Activated CD4-positive, alpha-beta T cell treated with anti-CD3 and anti-CD28 coated beads, Interleukin-2, amount 10 ng/mL, durations not matched to agents 7 days and 5 days (primary cell): Measurements from ENCODE around the gene ID3. TPM values are rescaled to one million over a fixed set of nuclear protein-coding genes. Genes with fewer than 3 reads are reported as not detected.

Source experiments
- CTCF ChIA-PET: fragments of 350-600 bp; sonication (Branson Sonifier 250); formaldehyde crosslinking; loops from one replicate; lab custom pipeline; 2021; ENCODE audit warnings: antibody characterized with exemption; lab: Charles Lee
- POLR2A ChIA-PET: fragments of 350-600 bp; sonication (Branson Sonifier 250); formaldehyde crosslinking; loops from one replicate; lab custom pipeline; 2021; ENCODE audit warnings: antibody characterized with exemption; lab: Charles Lee
- DNase-seq: peaks from one replicate; pipeline ENCODE4 v3.0.0-alpha.2; 2020
- H3K27ac Mint-ChIP-seq: one replicate; pipeline ENCODE4 v1.8.0; 2021; ENCODE audit warnings: mild to moderate bottlenecking, moderate library complexity, mixed read lengths
- H3K27me3 Mint-ChIP-seq: one replicate; pipeline ENCODE4 v1.8.0; 2021; ENCODE audit warnings: mixed read lengths
- H3K36me3 Mint-ChIP-seq: one replicate; pipeline ENCODE4 v1.8.0; 2021; ENCODE audit warnings: low read depth, mixed read lengths
- H3K4me1 Mint-ChIP-seq: one replicate; pipeline ENCODE4 v1.8.0; 2021; ENCODE audit warnings: mixed read lengths
- H3K4me3 Mint-ChIP-seq: one replicate; pipeline ENCODE4 v1.8.0; 2021; ENCODE audit warnings: mild to moderate bottlenecking, moderate library complexity, mixed read lengths
- H3K9me3 Mint-ChIP-seq: one replicate; pipeline ENCODE4 v1.8.0; 2021; ENCODE audit warnings: mixed read lengths
- total RNA-seq, 2 experiments: library from RNA; stranded (reverse); gene quantifications; one replicate each; pipeline ENCODE4 v1.2.3, GENCODE V29; 2021

Gene ID3
- total RNA-seq, 2 experiments from 2014 or later: 62.7 to 65.2 TPM

DNA sequence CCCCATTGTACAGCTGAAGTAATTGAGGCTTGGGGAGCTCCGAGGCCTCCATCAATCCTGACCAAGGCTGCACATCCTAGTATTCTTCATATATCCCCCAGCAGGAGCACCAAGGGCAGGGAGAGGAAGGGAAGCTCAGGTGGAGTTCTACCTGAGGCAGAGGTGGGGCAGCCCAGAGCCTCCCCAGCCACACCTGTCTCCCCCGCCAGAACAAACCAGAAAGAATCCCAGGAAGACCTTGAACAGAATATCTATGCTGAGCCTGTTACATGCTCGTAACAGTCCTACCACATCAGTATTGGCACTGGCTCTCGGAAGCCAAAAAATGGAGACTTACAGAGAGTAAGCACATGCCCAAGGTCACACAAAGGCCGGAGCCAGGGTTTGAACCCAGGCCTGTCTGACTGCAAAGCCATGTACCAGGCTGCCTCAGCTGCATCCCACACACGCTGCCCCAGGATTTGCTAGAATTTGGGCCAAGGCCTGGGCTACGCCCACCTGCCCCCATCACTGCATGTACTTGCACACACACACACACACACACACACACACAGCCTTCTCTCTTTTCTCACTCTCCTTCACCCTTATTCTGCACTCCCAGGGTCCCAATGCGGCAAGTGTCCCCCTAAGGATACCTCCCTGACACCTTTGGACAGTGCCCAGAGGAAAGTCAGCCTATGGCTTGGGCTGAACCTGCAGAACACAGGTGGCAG, 32.8 kb downstream of the ID3 start:
- peaks cover 68% of the 10 kb centered on the region for H3K36me3 Mint-ChIP-seq
- H3K4me3 Mint-ChIP-seq: peak overlapping the region; percentile 98

DNA sequence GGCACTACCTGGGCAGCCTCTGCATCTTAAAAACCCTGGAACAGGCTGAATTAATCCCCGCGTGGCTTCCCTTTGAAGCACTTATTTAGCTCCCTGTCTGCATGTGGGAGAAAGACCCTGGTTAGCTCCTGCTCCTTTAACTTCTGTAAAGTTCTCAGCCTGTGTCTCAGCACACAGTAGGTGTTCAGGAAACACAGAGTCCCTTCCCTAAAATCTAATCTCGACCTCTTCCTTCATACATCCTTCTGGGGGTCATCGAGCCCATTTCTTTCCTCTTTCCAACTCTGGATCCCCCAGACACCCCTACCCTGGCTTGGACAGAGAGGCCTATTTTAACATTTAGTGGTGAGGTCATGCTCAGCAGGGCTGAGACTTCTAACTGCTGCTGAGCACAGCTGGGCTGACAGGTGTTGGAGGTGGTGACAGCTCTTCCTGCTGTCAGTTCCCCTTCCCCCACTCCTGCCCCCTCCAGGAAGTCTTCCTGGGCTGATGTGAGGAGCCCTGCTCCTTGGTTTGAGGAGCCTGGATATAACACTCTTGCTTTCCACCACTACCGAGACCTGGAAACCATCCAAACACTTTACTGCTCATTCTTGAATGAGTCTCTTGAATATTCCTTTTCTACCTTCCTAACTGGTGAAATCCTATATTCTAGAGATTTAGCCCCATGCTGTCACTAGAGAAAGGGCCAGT, 33.6 kb downstream of the ID3 start:
- peak; percentile 45 for DNase-seq
- ChIA-PET CTCF (interaction anchor here (0.6 to 10.9 kb wide), 8 partner anchors 10 to 112 kb away, joined by 3 to 101 read pairs (median 6); no protein-coding TSS in a partner anchor), POLR2A (no interaction called here)
- peaks cover 75% of the 10 kb centered on the region for H3K36me3 Mint-ChIP-seq
- H3K4me3 Mint-ChIP-seq: peak overlapping the region; percentile 98
- peak overlapping the region; percentile 92 for H3K27ac Mint-ChIP-seq
- no peaks in the 10 kb centered on the region for H3K9me3 Mint-ChIP-seq
- H3K4me1 Mint-ChIP-seq: peaks cover 79% of the 10 kb centered on the region
- no peaks in the 10 kb centered on the region for H3K27me3 Mint-ChIP-seq

More for the DNA sequence above, 32.8 kb downstream of the ID3 start:
- Mint-ChIP-seq H3K27me3 (no peaks in the 10 kb centered on the region), H3K9me3 (no peaks in the 10 kb centered on the region), H3K27ac (peak overlapping the region; percentile 92), H3K4me1 (peaks cover 81% of the 10 kb centered on the region)
- POLR2A ChIA-PET: no interaction called here
- CTCF ChIA-PET: interaction anchor here (0.6 to 10.9 kb wide), 7 partner anchors 12 to 275 kb away, joined by 3 to 101 read pairs (median 10); no protein-coding TSS in a partner anchor
- no peak for DNase-seq

DNA sequence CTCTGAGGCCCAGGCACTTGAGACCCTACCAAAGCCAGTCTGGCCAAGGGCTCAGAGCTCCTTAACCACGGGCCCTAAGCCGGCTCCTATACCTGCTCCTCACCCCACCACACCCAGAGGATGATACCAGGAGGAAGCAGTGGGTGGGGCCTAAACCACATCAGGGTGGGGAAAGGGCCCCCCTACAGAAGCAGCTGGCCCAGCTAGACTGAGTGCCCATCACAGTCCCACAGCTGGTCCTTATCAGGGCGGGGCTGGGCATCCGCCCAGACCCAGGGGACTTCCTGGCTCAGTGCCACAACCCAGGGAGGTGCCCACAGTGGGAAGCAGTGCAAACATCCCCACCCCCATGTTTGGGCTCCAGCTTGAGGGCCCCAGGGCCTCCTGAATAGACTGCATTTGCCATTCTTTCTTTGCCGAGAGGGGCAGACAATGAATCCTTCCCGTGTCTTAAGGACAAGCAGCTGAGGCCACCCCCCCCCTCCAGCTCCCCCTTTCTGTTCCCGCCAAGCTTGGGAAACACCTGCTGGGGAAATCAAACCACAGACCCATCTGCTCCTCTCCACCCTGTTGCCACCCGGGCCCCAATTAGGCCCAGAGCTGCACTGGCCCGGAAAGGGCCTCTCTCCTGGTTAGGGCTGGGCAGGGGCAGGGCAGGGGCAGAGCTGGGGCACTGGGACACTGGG, 34.4 kb downstream of the ID3 start:
- DNase-seq: peak; percentile 66
- H3K9me3 Mint-ChIP-seq: no peaks in the 10 kb centered on the region
- peaks cover 74% of the 10 kb centered on the region for H3K36me3 Mint-ChIP-seq
- H3K4me1 Mint-ChIP-seq: peaks cover 79% of the 10 kb centered on the region
- peak overlapping the region; percentile 98 for H3K4me3 Mint-ChIP-seq
- no peaks in the 10 kb centered on the region for H3K27me3 Mint-ChIP-seq
- H3K27ac Mint-ChIP-seq: peak overlapping the region; percentile 92
- POLR2A ChIA-PET: no interaction called here
- CTCF ChIA-PET: interaction anchor here (0.6 to 10.9 kb wide), 10 partner anchors 9 to 1148 kb away, joined by 3 to 101 read pairs (median 6); no protein-coding TSS in a partner anchor

DNA sequence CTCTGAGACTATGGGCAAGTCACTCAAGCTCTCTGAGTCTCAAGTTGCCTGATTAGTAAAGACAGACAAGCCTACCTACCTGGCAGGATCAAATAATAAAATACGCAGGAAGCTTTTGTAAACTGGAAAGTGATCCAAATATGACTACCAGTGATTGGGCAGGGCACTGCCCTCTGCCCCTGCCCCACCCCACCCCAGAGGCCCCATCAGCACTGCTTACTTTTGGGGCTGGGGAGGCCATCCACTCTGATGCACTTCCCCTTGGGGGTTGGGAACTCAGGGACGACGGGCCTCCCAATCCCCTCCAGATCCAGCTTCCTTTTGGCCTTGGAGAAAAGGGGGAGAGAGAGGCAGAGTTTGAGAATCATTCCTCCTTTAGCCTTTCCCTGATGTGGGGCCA, 35.1 kb downstream of the ID3 start:
- no peak for DNase-seq
- peak overlapping the region; percentile 40 for H3K4me3 Mint-ChIP-seq
- peaks cover 74% of the 10 kb centered on the region for H3K4me1 Mint-ChIP-seq
- H3K27ac Mint-ChIP-seq: peak overlapping the region; percentile 92
- POLR2A ChIA-PET: interaction anchor here (0.6 kb wide), 1 partner anchor 183 kb away, joined by 4 read pairs; no protein-coding TSS in a partner anchor
- H3K36me3 Mint-ChIP-seq: peaks cover 73% of the 10 kb centered on the region
- H3K27me3 Mint-ChIP-seq: no peaks in the 10 kb centered on the region
- H3K9me3 Mint-ChIP-seq: no peaks in the 10 kb centered on the region
- CTCF ChIA-PET: interaction anchor here (0.6 to 10.9 kb wide), 8 partner anchors 8 to 1148 kb away, joined by 3 to 101 read pairs (median 6); no protein-coding TSS in a partner anchor

DNA sequence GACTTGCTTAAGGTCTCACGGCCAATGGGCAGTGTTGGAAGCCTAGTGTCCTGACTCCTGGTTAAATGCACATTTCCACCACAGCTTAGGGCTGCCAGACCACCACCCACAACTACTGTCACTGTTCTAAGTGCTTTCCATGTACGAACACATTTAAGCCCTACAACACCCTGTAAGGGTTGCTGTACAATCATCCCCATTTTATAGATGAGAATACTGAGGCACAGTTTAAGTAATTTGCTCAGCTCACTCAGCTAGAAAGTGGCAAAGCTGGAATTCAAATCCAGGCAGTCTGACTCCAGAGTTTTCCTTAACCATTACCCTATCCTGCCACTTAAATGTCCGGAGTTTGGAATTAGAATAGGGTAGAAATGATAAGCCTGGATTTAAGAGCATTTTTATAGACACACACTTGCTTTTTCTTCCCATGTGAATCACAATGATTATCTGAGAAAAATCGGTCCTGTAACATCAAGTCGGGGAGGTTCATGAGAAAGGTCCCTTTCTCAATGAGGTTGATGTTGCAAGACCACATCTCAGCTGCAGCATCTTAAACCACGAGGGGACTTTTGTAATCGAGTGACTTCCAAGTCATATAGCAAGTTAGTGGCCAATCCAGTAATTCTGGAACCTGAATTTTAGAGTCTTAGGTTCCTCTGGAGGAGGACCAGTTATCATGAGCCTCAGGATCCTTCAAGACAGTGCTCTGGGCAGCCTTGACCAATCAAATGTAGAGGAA, 36.9 kb downstream of the ID3 start:
- Mint-ChIP-seq H3K4me1 (peaks cover 59% of the 10 kb centered on the region), H3K9me3 (no peaks in the 10 kb centered on the region), H3K27me3 (no peaks in the 10 kb centered on the region), H3K27ac (peak overlapping the region; percentile 92), H3K36me3 (peaks cover 69% of the 10 kb centered on the region), H3K4me3 (no peak overlapping the region)
- POLR2A ChIA-PET: interaction anchor here (0.6 kb wide), 1 partner anchor 97 kb away, joined by 8 read pairs; no protein-coding TSS in a partner anchor
- CTCF ChIA-PET: interaction anchor here (1.1 kb wide), 1 partner anchor 25 kb away, joined by 3 read pairs; no protein-coding TSS in a partner anchor
- DNase-seq: no peak

DNA sequence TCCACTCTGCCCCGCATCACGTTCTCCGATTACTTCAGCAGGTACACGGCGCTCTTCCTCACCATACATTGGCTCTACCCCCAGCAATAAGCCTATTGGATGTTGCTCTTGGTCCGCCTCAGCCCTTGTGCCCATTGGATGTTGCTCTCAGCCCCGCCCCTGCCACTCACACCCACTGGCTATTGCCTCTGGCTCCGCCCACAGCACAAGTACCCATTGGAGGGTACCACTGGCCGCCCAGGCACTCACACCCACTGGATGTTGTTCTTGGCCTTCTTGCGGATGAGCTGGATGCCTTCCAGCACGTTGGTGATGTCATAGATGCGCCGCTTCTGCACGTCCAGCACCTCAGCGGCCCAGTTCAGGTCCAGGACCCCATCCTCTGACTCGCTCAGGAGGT, 37.7 kb downstream of the ID3 start:
- peak overlapping the region; percentile 64 for H3K27ac Mint-ChIP-seq
- no peaks in the 10 kb centered on the region for H3K27me3 Mint-ChIP-seq
- H3K4me1 Mint-ChIP-seq: peaks cover 53% of the 10 kb centered on the region
- no peak for DNase-seq
- no peaks in the 10 kb centered on the region for H3K9me3 Mint-ChIP-seq
- ChIA-PET CTCF (interaction anchor here (0.6 to 1.5 kb wide), 4 partner anchors 20 to 223 kb away, joined by 3 to 6 read pairs (median 4); no protein-coding TSS in a partner anchor), POLR2A (no interaction called here)
- H3K36me3 Mint-ChIP-seq: peaks cover 72% of the 10 kb centered on the region
- no peak overlapping the region for H3K4me3 Mint-ChIP-seq

DNA sequence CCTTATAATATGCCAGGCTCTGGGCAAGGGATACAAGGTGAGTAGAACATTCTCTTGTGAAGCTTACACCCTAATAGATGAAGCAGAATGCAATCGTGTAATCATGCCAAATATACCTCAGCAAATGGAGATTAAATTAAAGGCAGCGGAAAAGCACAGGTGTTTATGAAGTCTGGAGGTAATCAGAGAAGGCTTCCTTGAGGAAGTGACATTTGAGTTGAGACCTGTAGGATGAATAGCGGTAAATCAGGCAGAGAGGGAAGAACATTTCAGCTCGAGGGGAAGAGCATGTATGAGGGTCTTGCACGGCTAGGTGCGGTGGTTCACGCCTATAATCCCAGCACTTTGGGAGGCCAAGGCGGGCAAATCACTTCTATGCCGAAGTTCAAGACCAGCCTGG, 41.7 kb downstream of the ID3 start:
- ChIA-PET POLR2A (no interaction called here), CTCF (interaction anchor here (1.3 to 2.0 kb wide), 2 partner anchors 13 to 21 kb away, joined by 4 to 8 read pairs; partner anchors contain the start of gene E2F2)
- H3K27ac Mint-ChIP-seq: no peak overlapping the region
- no peak overlapping the region for H3K4me3 Mint-ChIP-seq
- DNase-seq: no peak
- peaks cover 75% of the 10 kb centered on the region for H3K36me3 Mint-ChIP-seq
- H3K9me3 Mint-ChIP-seq: no peaks in the 10 kb centered on the region
- H3K4me1 Mint-ChIP-seq: peaks cover 17% of the 10 kb centered on the region
- H3K27me3 Mint-ChIP-seq: no peaks in the 10 kb centered on the region

DNA sequence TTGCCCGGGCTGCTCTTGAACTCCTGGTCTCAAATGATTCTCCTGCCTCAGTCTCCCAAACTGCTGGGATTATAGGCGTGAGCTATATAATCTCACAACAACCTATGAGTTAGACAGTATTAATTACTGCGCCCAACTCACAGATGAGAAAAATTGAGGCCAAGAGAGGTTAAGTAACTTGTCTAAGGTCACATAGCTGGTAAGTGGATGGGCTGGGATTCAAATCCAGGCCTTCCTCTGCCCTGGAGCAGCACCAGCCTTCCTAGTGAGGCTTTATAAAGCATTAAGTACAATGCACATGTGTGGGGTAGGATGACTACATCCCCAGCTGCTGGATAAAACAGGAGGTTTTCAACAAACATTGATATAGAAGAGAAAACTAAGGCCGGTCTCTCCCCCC, 43.4 kb downstream of the ID3 start:
- no peak for DNase-seq
- ChIA-PET POLR2A (interaction anchor here (0.6 kb wide), 1 partner anchor 1009 kb away, joined by 5 read pairs; no protein-coding TSS in a partner anchor), CTCF (interaction anchor here (1.0 to 2.6 kb wide), 6 partner anchors 9 to 121 kb away, joined by 3 to 10 read pairs (median 8); no protein-coding TSS in a partner anchor)
- peak overlapping the region; percentile 74 for H3K27ac Mint-ChIP-seq
- H3K4me3 Mint-ChIP-seq: no peak overlapping the region
- no peaks in the 10 kb centered on the region for H3K9me3 Mint-ChIP-seq
- peaks cover 65% of the 10 kb centered on the region for H3K36me3 Mint-ChIP-seq
- peaks cover 5% of the 10 kb centered on the region for H3K4me1 Mint-ChIP-seq
- H3K27me3 Mint-ChIP-seq: no peaks in the 10 kb centered on the region

DNA sequence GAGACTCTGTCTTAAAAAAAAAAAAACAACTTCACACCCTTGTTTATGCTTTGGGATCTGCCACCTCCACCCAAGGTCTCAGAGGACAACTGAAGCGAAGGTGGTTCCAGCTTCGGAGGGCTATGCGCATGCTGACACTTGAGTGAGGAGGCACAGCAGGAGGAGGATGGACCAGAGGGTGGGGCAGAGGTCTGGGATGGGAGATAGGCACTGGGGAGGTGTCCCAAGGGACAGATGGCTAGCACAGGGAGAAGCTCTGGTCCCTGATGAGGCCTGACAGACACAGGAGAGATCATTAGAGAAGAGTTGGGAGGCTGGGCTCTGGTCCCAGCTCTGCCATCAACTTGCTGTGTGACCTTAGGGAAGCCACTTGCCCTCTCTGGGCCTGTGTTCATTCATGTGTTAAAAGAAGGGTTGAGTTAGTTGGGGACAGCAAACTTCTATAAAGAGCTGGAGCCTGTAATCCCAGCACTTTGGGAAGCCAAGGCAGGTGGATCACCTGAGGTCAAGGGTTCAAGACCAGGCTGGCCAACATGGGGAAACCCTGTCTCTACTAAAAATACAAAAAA, 45.1 kb downstream of the ID3 start:
- no peak for DNase-seq
- no peaks in the 10 kb centered on the region for H3K27me3 Mint-ChIP-seq
- no peak overlapping the region for H3K4me3 Mint-ChIP-seq
- ChIA-PET CTCF (interaction anchor here (0.6 to 2.6 kb wide), 8 partner anchors 10 to 123 kb away, joined by 4 to 16 read pairs (median 8); no protein-coding TSS in a partner anchor), POLR2A (no interaction called here)
- H3K27ac Mint-ChIP-seq: peak overlapping the region; percentile 58
- no peaks in the 10 kb centered on the region for H3K9me3 Mint-ChIP-seq
- H3K4me1 Mint-ChIP-seq: peaks cover 5% of the 10 kb centered on the region
- peaks cover 70% of the 10 kb centered on the region for H3K36me3 Mint-ChIP-seq

DNA sequence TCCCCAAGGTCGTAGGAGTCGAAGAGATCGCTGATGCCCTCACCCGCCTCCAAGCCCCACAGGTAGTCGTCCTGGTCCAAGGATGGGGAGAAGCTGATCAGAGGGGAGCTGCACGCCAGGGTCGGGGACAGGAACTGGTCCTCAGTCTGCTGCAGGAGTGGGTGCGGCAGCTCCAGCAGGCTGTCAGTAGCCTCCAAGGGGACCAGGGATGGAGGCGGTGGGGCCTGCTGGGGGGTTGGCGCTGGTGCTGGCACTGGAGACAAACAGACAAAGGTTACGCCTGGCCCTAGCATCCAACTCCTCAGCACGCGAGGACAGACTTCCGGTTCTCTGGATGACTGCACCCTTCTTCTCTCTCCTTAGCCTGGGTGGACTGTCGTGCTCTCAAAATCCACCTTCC, 49.4 kb downstream of the ID3 start:
- no peaks in the 10 kb centered on the region for H3K27me3 Mint-ChIP-seq
- ChIA-PET CTCF (interaction anchor here (0.7 to 3.6 kb wide), 2 partner anchors 18 to 24 kb away, joined by 3 to 8 read pairs; no protein-coding TSS in a partner anchor), POLR2A (interaction anchor here (0.8 kb wide), 1 partner anchor 25 kb away, joined by 3 read pairs; no protein-coding TSS in a partner anchor)
- DNase-seq: no peak
- H3K9me3 Mint-ChIP-seq: no peaks in the 10 kb centered on the region
- H3K27ac Mint-ChIP-seq: no peak overlapping the region
- peaks cover 58% of the 10 kb centered on the region for H3K36me3 Mint-ChIP-seq
- no peak overlapping the region for H3K4me3 Mint-ChIP-seq
- no peaks in the 10 kb centered on the region for H3K4me1 Mint-ChIP-seq
